HG03066 (cell line): ENCODE data around the gene RIT1.
"Not testable (repeated sequence)": the region's sequence is repeated elsewhere in the genome, so short reads cannot be mapped to it uniquely, and the experiment has no call there.

Experiments
- ATAC-seq: cut with Tn5 transposase; IDR thresholded peaks from one replicate; pipeline ENCODE4 v1.9.1; 2021; ENCODE audit warnings: low read depth; ENCODE audit not compliant: unreplicated experiment

Gene RIT1

GRCh38 chr1:155934097-155934935 is 23.2 kb upstream of the RIT1 start, which contains the start of gene KHDC4:
KHDC4 (minus strand) TSS chr1:155934413; CDS start chr1:155934373, 40 bp downstream.
- peak; percentile 87 for ATAC-seq

- no peak for ATAC-seq
Observed at GRCh38 chr1:155933591-155934096, 22.5 kb upstream of the RIT1 start.

- no peak for ATAC-seq
Observed at GRCh38 chr1:155932487-155932886, 21.3 kb upstream of the RIT1 start.

- ATAC-seq, result no peak
Observed at GRCh38 chr1:155932081-155932480, 20.9 kb upstream of the RIT1 start.

GRCh38 chr1:155931332-155932038 is 20.3 kb upstream of the RIT1 start:
- no peak for ATAC-seq

- ATAC-seq, result not testable (repeated sequence)
Observed at GRCh38 chr1:155930725-155931124, 19.6 kb upstream of the RIT1 start.

- no peak for ATAC-seq
Observed at GRCh38 chr1:155929057-155929456, 17.9 kb upstream of the RIT1 start.

- no peak for ATAC-seq
Observed at GRCh38 chr1:155925506-155925905, 14.4 kb upstream of the RIT1 start.

- no peak for ATAC-seq
Observed at GRCh38 chr1:155920717-155921116, 9.6 kb upstream of the RIT1 start.

GRCh38 chr1:155919801-155920200 is 8.7 kb upstream of the RIT1 start:
- no peak for ATAC-seq

DNA sequence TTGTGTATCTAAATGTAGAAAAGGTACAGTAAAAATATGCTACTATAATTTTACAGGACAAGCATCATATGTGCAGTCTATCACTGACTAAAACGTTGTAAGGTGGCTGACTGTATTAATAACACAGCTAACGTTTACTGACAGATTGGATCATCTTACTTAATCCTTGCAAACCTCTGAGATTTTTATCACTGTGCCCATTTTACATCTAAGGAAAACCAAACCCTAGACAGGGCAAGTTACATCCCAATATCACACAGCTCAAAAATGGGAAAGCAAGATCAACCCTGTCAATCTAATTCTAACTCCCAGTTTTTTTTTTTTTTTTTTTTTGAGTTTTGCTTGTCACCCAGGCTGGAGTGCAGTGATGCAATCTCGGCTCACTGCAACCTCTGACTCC is 7.5 kb upstream of the RIT1 start:
- no peak for ATAC-seq

- no peak for ATAC-seq
Observed at GRCh38 chr1:155913969-155914757, 3.0 kb upstream of the RIT1 start.

DNA sequence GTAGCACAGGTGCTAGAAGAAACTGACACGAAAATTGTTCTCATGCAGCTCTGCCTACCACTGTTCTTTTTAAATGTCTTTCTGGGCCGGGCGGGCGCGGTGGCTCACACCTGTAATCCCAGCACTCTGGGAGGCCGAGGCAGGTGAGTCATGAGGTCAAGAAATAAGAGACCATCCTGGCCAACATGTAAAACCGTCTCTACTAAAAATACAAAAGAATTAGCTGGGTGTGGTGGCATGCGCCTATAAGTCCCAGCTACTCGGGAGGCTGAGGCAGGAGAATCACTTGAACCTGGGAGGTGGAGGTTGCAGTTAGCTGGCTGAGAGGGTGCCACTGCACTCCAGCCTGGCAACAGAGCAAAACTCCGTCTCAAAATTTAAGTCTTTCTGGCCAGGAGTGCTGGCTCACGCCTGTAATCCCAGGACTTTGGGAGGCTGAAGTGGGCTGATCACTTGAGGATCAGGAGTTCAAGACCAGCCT is 947 bp upstream of the RIT1 start:
- ATAC-seq, result no peak

DNA sequence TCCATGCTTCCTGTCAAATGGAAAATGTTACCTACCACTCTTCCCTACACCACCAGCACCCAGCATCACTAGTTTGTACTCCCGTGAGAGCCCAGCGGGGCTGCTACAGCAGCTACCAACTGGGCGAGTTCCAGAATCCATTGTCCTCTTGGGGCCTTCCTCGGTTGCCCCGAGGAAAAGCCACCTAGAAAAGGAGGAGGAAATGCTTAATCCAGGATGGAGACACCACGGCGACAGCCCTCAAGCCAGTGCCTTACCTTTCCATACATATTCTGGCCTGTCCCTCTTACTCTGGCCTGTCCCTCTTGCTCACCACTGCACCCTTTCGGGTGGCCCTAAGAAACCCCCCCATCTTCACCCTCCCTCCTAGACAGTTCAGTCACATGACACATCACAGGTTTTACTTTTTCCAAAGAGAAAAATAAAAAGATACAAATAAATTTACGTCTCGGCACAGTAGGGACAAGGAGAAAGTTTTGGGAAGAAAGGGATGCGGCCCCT is 478 bp downstream of the RIT1 start:
- peak; percentile 34 for ATAC-seq

DNA sequence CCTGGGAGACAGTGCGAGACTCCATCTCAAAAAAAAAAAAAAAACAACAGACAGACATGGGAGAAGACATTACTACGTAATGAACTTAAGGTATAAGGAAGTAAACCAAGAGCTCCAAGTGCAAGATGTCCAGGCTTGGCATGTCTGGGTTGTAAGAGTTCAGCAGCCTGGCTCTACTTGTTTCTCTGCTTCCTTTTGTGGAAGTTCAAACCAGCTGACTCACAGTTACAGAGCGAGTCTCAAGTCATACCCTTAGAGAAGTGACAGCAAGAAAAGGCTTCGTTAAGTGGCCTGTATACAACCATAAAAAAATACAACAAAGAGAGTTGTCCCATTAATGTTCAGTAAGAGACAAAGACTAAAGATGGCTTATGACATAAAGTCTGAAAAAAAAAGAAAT is 1.3 kb downstream of the RIT1 start:
- no peak for ATAC-seq

DNA sequence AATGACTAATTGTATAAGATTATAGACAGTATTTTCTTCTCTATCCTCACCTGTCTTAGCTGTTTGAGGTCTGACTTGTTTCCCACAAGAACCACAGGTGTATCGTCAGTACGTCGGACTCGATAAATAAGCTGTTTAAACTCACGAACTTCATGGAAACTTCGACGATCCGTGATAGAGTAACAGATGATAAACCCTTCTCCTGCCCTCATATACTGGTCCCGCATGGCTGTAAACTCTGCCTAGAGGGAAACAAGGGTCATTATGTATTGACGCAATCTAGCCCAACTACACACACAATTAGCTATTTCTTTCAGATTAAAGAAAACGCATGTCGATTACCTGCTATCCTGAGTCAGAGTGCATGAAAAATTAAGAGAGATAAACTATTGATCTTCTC is 6.9 kb downstream of the RIT1 start:
- ATAC-seq, result no peak

GRCh38 chr1:155900161-155900560 is 11.0 kb downstream of the RIT1 start:
- no peak for ATAC-seq

DNA sequence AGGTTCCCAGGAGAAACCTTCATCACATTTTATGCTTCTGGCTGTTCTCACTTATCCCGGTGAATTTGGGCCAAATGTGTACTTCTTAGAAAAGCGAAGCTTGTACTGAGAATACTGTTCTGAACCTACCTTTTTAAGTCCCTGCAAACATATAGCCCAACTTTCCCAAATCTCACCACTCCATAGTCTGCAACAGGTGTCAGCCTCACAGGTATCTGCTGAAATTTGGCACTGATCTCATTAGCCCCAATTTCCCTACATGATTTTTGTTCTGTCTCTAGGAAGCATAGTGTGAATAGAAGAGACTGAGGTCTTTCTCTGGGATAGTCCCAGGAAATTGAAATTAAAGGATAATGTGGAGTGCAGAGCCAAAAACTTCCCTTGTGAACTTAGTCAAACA is 11.5 kb downstream of the RIT1 start:
- no peak for ATAC-seq

DNA sequence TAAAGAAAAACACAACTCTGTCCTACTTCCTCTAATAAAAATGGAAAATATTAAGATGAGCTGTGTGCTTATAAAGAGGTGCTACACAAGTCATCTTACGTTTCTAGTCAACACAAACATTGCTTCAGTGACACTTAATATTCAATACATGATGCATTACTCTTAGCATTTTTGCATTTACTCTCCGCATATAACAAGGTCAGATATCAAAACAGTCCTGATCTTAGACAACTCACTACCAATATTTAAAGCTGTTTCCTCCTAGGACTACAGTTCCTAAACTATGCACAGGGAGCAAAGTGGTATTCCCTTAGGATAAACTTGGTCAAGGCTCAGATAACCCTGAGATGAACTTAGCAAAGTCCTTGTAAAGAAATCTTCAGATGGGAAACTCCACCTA is 12.3 kb downstream of the RIT1 start:
- no peak for ATAC-seq

- no peak for ATAC-seq
Observed at GRCh38 chr1:155897746-155898145, 13.4 kb downstream of the RIT1 start.

DNA sequence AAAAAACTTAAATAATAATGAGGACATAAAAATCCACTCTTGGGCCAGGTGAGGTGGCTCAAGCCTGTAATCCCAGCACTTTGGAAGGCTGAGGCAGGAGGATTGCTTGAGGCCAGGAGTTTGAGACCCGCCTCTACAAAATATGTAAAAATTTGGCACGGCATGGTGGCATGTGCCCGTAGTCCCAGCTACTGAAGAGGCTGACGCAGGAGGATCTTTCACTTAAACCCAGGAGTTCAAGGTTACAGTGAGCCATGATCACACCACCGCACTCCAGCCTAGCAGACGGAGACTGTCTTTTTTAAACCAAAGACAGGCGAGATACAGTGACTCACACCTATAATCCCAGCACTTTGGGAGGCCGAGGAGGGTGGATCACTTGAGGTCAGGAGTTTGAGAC is 14.7 kb downstream of the RIT1 start:
- ATAC-seq, result not testable (repeated sequence)
